Activated T-helper 1 cell treated with Interleukin-2 at 50 U/mL for 16 hours (primary cell): Measurements from ENCODE around the gene GALNT1.

Experiments
- DNase-seq: peaks from one replicate; pipeline ENCODE4 v3.0.0-alpha.2; 2020; ENCODE audit warnings: low read depth

The GALNT1 gene

DNA sequence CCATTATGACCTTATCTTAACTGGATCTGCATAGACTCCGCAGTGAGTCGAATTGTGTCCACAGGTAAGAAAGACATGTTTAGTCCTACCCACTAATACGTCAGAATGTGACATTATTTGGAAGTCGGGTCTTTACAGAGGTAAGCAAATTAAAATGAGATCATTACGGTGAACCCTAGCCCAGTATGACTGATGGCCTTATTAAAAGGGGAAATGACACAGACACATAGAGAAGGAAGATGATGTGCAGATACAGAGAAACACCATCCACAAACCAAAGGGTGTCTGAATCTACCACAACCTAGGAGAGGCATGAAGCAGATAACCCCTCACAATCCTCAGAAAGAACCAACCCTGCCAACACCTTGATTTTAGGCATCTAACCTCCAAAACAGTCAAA, 135.6 kb downstream of the GALNT1 start:
- DNase-seq, result no peak

DNA sequence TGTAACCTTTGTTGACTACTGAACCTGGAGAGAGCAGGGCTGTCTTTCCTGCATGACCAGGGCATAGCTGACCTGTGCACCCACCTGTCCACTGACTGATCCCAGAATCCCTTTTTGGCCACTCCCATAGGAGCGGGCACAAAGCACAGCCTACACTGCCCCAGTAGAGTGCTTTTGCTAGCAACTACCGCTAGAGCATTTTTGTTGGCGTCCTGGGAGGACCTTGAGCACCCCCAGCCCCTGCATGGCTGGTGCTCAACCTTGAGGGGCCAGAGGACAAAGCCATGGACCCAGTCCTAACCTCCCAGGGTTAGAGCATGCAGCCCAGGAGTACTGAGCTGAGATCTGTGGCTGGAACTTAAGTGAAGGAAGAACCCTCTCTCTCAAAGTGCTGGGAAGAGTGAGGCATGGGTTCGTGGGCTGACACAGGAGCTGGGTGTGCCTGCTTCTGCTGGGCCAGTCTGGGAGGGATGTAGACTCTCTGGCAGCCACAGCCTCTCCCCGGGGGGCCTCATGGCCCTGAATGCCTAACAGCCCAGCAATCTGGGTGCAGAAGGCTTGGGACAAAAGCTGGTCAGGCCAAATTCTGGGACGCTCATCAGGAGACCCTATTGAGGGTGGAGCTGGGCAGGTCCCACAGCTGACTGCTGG, 140.0 kb downstream of the GALNT1 start:
- DNase-seq, result no peak

- no peak for DNase-seq
Measured at GRCh38 chr18:35728676-35729075, 147.1 kb downstream of the GALNT1 start.

DNA sequence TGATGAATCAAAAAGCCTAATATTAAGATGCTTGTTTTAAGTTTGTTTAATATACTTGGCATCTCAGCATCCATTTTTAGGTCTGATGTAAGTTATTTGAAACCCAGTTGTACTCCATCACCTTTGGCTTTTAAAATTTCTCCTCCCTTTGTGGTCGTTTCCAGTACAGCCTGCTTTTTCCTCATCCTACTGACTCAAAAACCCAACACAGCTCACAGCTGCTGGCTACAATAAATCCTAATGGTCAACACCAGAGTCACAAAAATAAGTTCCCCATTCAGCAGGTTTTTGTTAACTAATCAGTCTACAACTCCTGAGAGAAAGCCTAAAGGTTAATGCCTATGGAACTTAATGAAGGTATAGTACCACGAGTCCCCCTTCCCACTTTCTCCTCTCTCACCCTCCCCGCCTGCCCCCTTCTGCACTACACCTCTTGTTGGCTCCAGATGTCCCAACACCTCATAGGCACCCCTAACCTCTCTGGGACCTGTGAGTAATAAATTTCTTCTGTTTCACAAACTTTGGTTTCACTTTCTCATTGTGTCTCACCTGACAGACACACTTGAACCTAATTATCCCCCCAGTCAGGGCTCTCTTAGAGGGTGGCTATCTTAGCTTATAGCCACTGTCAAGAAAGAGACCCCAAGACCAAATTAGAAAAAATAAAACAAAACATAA, 148.6 kb downstream of the GALNT1 start:
- DNase-seq, result no peak

GRCh38 chr18:35730691-35731370, 149.3 kb downstream of the GALNT1 start:
- no peak for DNase-seq

DNA sequence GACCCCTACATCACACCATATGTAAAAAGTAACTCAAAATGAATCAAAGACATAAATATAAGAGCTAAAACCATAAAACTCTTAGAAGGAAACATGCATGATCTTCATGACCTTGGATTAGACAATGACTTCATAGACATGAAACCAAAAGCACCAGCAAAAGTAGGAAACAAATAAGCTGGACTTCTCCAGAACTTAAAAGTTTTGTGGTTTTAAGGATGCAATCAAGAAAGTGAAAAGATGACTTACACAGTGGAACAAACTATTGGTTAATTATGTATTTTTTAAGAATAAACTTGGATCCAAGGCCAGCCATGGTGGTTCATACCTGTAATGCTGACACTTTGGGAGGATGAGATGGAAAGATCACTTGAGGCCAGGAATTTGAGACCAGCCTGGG, 150.2 kb downstream of the GALNT1 start:
- no peak for DNase-seq

DNA sequence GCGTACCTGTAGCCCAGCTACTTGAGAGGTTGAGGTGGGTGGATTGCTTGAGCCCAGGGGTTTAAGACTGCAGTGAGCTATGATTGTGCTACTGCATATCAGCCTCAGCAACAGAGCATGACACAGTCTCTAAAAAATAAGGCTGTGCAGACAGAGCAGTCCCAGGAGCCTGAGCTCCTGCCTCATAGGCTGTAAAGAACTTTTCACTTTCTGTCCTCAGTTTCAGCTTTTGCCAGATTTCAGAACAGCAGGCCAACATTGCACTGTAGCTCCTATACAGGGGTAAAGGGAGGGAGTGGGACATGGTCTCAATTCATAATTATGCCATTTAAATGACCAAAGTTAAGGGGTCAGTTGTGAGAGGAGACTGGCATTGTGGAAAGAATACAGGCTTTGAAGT, 150.6 kb downstream of the GALNT1 start:
- DNase-seq, result no peak

DNA sequence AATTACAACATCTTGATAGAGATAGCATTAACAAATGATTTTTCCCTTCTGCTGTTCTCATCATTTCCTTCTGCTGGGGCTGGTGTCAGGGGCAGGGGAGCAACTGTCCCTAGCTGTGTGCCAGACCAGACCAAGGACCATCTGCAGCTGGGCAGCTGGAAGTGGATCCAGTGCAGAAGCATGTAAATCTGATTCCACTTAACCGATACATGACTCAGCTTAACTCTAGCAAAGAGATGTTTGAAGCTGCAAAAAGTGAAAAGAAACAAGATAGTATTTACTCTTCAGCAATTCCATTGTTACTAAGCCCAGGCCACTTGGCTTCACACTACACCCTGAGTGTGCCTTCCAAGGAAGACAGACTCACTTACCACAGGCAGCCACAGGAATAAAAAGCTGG, 151.1 kb downstream of the GALNT1 start:
- DNase-seq, result no peak

DNA sequence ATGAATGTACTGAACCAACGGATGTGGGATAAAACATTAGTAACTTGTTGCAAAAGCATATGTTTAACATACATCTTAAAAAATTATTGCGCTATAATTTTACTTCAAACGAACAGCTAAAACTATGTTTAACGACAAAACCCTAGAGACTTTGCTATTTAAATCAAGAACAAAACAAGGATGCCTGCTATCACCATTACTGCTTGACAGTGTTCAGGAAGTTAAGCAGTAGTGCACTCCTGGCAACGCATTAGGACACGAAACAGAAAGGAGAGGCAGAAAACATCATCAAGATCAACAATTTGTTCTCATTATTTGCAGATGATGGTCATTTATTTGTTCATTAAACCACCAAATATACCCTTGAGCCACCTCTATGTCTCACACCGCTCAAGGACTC, 151.9 kb downstream of the GALNT1 start:
- DNase-seq, result no peak

DNA sequence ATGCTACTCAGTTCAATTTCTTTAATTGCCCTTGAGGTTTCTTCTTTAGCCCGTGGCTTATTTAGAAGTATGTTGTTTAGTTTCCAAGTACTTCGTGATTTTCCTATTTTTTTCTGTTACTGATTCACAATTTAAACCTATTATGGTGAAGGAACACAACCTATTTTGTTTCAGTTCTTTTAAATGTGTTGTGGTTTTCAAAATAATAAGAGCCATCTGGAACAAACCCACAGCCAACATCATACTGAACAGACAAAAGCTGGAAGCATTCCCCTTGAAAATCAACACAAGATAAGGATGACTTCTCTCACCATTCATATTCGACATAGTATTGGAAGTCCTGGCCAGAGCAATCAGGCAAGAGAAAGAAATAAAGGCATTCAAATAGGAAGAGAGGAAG, 155.2 kb downstream of the GALNT1 start:
- DNase-seq, result no peak

- DNase-seq, result no peak
Measured at GRCh38 chr18:35739778-35740177, 158.2 kb downstream of the GALNT1 start.

DNA sequence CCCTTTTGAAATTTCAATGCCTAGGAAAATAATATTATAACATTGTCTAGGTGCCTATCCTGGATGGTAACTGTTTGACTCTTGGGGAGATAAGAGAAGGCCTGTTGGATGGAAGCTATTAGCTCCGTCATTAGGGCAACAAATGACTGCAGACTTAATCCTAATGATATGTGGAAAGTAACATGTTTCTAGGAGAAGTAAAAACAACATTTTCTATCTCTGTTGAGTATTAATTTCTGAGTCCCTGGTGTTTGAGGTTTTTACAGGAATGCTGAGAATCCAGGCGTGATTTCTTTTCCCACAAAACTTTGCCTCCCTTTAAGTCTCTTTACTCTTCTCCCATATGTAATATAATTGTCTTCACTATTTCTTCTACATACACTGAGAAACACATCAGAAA, 159.1 kb downstream of the GALNT1 start:
- no peak for DNase-seq

DNA sequence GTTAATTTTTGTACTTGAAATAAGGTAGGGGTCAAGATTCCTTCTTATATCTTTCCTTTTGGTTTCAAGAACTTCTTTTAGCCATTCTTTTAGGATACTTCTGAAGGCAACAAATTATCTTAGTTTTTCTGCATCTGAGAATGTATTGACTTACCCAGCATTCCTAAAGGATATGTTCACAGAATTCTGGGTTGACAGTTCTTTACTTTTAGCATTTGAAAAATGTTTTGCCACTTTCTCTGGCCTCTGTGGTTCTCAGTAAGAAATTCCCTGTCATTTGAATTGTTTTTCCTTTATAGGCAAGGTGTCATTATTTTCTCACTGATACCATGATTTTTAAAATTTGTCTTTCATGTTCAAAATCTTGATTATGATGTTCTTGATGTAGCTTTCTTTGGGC, 162.4 kb downstream of the GALNT1 start:
- DNase-seq, result no peak

GRCh38 chr18:35745814-35746213, 164.3 kb downstream of the GALNT1 start:
- no peak for DNase-seq

DNA sequence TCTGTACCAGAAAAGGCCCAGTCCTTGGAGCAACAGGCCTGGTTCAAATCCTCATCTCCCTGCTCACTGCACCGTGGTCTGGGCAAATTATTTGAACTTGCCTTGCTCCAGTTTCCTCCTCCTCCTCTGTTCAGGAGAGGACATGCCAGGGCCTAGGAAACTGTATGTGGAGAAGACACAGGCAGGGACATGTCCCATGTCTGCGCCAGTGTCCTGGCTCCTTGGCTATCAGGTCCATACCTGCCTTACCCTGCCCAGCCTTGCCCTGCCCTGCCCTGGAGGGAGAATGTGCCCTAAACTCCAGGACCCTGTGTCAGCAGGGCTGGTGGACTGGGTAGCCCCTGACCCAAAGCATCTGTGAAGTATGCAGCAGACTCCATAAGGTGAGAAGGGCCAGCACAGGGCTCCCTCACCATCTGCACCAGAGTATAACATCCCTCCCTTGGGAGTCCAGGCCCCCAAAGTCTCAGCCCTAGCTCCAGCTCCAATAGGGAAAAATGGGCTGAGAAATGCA, 165.3 kb downstream of the GALNT1 start:
- DNase-seq, result no peak

DNA sequence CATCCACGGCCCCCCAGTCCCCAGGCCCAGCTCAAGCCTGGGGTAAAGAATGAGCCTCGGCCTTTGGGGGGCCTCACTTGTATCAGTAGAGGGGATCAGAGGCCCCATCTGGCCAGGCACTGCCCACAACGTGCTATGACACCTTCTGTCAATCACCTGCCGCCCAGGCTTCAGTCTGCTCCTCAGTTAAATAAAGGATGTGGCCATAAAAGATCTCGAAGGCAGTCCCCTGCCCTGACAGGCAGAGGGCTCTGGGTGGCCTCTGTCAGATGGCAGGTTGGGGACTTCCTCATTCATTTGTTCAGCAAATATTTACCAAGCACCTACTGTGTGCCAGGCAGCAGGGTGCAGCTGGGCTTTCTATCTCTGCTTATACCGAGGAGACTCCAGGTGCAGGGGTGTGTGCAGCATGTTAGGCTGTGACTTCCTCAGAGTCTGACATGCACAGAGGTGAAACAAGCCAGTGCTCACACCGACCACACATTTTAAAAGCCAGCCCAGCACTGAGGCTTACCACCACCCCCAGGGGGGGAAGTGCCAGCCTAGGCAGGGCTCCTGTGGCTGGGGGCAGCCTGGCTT, 166.4 kb downstream of the GALNT1 start:
- no peak for DNase-seq

- DNase-seq, result no peak
Measured at GRCh38 chr18:35749701-35750100, 168.2 kb downstream of the GALNT1 start.

DNA sequence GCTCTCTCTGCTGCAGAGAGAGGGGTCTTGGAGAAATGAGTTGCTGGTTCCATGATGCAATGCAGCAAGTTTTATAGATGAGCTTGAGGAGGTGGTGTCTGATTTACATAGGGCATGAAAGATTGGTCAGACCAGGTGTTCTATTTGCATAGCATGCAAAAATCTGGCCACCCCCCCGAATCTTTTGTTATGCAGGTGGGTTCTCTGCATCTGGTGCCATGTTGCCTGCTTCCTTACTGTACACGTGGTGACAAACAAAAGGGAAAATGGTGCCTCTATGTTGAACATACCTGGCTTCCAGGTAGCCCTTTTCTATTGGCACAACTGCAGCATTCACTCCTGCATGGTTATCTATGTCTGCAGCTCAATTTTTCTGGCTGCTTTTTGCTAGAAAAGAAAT, 169.4 kb downstream of the GALNT1 start:
- no peak for DNase-seq

- DNase-seq, result no peak
Measured at GRCh38 chr18:35753306-35753910, 171.9 kb downstream of the GALNT1 start.

DNA sequence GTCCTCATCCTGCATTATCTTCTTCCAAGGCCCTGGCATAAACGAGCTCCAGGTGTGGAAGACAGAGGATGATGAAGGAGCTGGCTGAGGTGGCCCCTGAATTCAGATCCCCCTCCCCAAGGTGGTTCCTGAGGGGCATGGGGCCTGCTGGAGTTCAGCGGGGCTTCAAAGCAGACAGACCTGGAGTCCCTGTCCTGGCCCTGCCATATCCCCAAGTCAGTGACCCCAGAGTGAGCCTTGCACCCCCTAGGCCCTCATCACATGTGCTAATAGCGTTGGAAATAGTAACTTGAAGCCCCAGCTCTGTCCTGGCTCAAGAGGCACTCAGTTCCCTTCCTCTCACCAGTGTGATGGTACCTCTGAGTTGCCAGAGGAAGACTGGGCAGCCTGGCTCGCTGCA, 172.9 kb downstream of the GALNT1 start:
- no peak for DNase-seq

DNA sequence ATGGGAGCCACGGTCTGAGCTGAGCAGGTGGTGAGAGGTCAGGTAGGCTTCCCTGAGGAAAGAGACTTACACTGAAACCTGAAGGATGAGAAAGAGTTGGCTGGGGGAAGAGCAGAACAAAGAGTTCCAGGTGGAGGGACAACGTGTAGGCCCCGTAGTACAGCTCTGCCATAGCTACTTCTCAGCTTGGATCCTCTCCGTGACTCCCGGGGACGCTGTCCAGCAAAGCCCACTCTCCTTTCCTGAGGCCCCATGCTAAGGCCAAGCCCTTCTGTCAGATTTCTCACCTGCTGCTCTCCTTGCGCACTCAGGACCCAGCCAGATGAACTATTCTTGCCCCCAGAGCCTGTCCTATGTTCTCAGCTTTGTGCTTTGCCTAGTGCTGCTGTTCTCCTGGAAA, 173.8 kb downstream of the GALNT1 start:
- DNase-seq, result no peak

- DNase-seq, result no peak
Measured at GRCh38 chr18:35756506-35757117, 175.1 kb downstream of the GALNT1 start.
